Breast epithelium (tissue), 4 donors: ENCODE results near the gene SH3BP1. TPM values are rescaled to one million over a fixed set of nuclear protein-coding genes. Genes with fewer than 3 reads are reported as not detected.

ENCODE experiments used
- DNase-seq, 2 donors: peaks; one replicate each; pipeline ENCODE4 v3.0.0-alpha.2; 2019; ENCODE audit warnings: low spot score in 2 of 2
- H3K27ac ChIP-seq, 2 donors: fragments of 200-600 bp; sonication (generic) in 1 of 2; one replicate each; pipeline ENCODE4 v1.5.1; 2016 to 2019; ENCODE audit warnings: mild to moderate bottlenecking in 1 of 2
- H3K27me3 ChIP-seq, 2 donors: fragments of 200-600 bp; sonication (generic) in 1 of 2; one replicate each; pipeline versions ENCODE4 v1.5.1 to v1.6.0; 2017 to 2019; ENCODE audit warnings: control low read depth in 1 of 2, mild to moderate bottlenecking in 1 of 2
- H3K36me3 ChIP-seq: fragments of 200-600 bp; one replicate; pipeline ENCODE4 v1.5.1; 2019
- H3K4me1 ChIP-seq, 2 donors: fragments of 200-600 bp; sonication (generic); one replicate each; pipeline ENCODE4 v1.5.1; 2016 to 2019; ENCODE audit warnings: control low read depth in 1 of 2
- H3K4me3 ChIP-seq, 3 donors: fragments of 200-600 bp; sonication (generic); 1 replicate in 2 of 3; 2 replicates in 1 of 3; pipeline ENCODE4 v1.5.1; 2016 to 2019; ENCODE audit warnings: mild to moderate bottlenecking in 3 of 3, moderate library complexity in 2 of 3
- H3K9me3 ChIP-seq, 2 donors: fragments of 200-600 bp; sonication (generic) in 1 of 2; one replicate each; pipeline ENCODE4 v1.5.1; 2016 to 2019; ENCODE audit warnings: control low read depth in 1 of 2
- POLR2A ChIP-seq: fragments of 450-650 bp; IDR thresholded peaks from one replicate; pipeline ENCODE4 v1.6.1; 2016; ENCODE audit warnings: antibody characterized with exemption, mild to moderate bottlenecking, moderate library complexity
- POLR2AphosphoS5 ChIP-seq, 3 donors: sonication (generic); formaldehyde crosslinking; IDR thresholded peaks; one replicate each; pipeline ENCODE4 v1.6.1; 2017; ENCODE audit warnings: antibody characterized with exemption in 3 of 3
- intact Hi-C: fragments of 100-400 bp; cut with DNase I; formaldehyde crosslinking; loops from one replicate; pipeline ENCODE4 v1.15.1; 2023; ENCODE audit warnings: low total_unique reads
- total RNA-seq, 3 donors: library from RNA; depleted of rRNA; stranded (reverse); fragments of >200 nt; gene quantifications; one replicate each; pipeline ENCODE4 v1.1.0, GENCODE V29; 2016
- TF ChIP-seq, protein P1 (sequence below), 3 donors: fragments of 450-650 bp; IDR thresholded peaks; one replicate each; pipeline ENCODE4 v1.5.1; 2016 to 2017; ENCODE audit warnings: antibody characterized with exemption in 3 of 3, mild to moderate bottlenecking in 3 of 3, moderate library complexity in 3 of 3

SH3BP1 gene
- total RNA-seq, 3 donors from 2014 or later, result 3.8 to 8.8 (median 7.3) TPM

DNA sequence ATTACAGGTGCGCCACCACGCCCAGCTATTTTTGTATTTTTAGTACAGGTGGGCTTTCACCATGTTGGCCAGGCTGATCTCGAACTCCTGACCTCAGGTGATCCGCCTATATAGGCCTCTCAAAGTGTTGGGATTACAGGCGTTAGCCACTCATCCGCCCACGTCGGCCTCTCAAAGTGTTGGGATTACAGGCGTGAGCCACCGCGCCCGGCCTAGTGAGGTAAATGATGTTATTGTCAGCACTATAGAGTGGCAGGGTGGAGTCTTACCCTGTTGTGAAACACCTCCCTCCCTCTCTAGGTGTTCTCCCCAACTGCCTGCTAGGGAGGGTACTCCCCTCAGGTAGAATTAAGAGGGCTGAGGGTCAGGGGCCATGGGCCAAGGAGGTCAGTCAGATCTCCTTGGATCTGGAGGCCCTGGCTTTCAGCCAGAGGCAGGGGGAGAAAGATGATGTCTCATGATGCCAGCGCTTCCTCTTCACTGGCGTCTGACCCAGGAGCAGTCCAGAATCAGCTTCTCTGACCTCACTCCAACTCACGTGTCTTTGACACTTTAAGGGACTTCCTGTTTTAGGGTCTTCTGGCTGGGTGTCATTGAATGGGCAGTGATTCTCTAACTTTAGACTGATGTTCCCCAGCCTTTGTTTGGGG is 28.9 kb upstream of the SH3BP1 start:
- no peaks in the 10 kb centered on the region for H3K9me3 ChIP-seq
- H3K27me3 ChIP-seq, result no peaks in the 10 kb centered on the region
- no peak for DNase-seq
- peak overlapping the region in 1 of 3 donors; percentile 19 for H3K4me3 ChIP-seq
- no peak for TF ChIP-seq POLR2A
- TF ChIP-seq, protein P1, sequence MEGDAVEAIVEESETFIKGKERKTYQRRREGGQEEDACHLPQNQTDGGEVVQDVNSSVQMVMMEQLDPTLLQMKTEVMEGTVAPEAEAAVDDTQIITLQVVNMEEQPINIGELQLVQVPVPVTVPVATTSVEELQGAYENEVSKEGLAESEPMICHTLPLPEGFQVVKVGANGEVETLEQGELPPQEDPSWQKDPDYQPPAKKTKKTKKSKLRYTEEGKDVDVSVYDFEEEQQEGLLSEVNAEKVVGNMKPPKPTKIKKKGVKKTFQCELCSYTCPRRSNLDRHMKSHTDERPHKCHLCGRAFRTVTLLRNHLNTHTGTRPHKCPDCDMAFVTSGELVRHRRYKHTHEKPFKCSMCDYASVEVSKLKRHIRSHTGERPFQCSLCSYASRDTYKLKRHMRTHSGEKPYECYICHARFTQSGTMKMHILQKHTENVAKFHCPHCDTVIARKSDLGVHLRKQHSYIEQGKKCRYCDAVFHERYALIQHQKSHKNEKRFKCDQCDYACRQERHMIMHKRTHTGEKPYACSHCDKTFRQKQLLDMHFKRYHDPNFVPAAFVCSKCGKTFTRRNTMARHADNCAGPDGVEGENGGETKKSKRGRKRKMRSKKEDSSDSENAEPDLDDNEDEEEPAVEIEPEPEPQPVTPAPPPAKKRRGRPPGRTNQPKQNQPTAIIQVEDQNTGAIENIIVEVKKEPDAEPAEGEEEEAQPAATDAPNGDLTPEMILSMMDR (IDR thresholded peaks at IDR 0.05), result no peak
- TF ChIP-seq POLR2AphosphoS5 (IDR thresholded peaks at IDR 0.05), result no peak
- no peaks in the 10 kb centered on the region for H3K36me3 ChIP-seq
- intact Hi-C loops, result no loop called here
- H3K27ac ChIP-seq, result peak overlapping the region; percentile 45 to 95
- H3K4me1 ChIP-seq, result peaks cover 0 to 11% of the 10 kb centered on the region in 2 donors

DNA sequence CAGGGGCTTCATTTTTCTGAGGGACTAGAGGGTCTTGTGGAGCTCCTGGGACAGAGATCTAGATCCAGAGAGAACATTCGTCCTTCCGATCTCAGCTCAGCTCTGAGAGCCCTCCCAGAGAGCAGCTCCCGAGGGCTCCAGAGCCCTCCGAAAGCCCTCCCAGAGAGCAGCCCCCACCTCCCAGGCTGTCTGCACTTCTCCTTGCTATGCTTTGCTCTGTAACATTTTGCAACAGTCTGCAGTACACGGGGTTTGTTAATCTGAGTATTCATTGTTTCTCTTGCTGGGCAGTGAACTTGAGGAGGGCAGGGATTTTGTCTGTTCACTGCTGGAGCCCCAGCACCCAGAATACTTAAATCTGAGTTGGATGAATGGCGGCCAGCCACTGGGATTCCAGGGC is 28.3 kb upstream of the SH3BP1 start:
- Histone ChIP-seq H3K36me3 (no peaks in the 10 kb centered on the region), H3K4me1 (peaks cover 0 to 11% of the 10 kb centered on the region in 2 donors), H3K27me3 (no peaks in the 10 kb centered on the region), H3K9me3 (no peaks in the 10 kb centered on the region), H3K27ac (peak overlapping the region; percentile 45 to 95), H3K4me3 (no peak overlapping the region)
- no peak for DNase-seq
- intact Hi-C loops, result no loop called here
- TF ChIP-seq, protein P1 (IDR thresholded peaks at IDR 0.05), result no peak
- TF ChIP-seq POLR2A (no peak), POLR2AphosphoS5 (IDR thresholded peaks at IDR 0.05) (no peak)

DNA sequence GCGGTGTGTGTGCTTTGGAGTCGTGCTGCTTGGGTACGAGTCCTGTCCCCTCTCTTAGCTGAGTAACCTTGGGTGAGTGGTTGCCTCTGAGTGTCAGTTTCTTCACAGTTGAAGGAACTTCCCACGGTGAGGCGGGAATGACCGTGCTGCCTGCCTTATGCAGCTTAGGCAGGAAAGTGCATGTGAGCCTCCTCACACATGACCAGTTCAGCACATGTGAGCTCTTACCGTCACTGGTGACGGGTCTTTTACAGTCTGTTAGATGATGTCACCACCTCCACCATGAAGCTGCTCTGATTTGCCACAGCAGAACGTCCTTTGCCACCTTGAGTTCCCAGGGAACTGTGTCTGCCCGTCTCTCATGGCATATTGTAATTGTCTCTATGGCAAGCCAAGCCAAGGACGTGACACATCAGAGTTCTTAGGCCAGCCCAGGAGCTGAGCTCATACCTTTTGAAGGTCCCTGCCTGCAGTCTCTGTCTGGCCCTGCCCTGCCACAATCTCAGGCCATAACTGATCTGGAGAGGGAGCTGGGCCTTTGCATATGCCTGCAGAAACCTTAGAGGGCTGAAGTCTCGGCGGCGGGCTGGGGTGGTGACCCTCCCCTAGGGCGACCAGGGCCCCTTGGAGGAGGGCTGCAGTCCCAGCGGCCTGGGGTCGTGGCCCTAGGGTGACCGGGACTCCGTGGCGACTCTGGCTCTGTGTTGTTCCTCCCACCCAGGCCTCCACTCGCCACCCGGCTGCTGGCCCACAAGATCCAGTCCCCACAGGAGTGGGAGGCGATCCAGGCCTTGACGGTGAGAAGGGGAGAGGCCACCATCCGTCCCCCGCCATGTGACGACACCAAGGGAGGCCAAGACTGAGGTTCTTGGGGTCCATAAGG is 23.0 kb upstream of the SH3BP1 start:
- no peaks in the 10 kb centered on the region for H3K4me1 ChIP-seq
- TF ChIP-seq, protein P1 (IDR thresholded peaks at IDR 0.05), result no peak
- TF ChIP-seq POLR2A, result no peak
- TF ChIP-seq POLR2AphosphoS5 (IDR thresholded peaks at IDR 0.05), result no peak
- no peak for DNase-seq
- no peak overlapping the region for H3K27ac ChIP-seq
- intact Hi-C loops, result no loop called here
- no peaks in the 10 kb centered on the region for H3K36me3 ChIP-seq
- H3K27me3 ChIP-seq, result no peaks in the 10 kb centered on the region
- no peaks in the 10 kb centered on the region for H3K9me3 ChIP-seq
- H3K4me3 ChIP-seq, result no peak overlapping the region

DNA sequence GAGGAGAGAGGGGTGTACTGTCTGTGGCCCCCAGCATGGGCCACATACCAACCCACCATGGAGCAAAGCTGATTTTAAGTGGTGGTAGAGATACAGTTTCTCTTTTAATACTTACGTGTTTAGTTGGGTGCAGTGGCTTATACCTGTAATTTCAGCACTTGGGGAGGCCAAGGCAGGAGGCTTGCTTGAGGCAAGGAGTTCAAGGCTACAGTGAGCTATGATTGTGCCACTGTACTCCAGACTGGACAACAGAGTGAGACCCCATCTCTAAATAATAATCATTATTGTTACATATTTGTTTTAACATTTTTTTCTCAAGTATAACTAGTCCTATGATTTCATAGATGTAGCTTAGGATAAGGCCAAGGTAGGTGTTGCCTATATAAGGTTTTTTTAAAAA is 22.0 kb upstream of the SH3BP1 start:
- Histone ChIP-seq H3K27me3 (no peaks in the 10 kb centered on the region), H3K36me3 (no peaks in the 10 kb centered on the region)
- no peak for TF ChIP-seq POLR2AphosphoS5 (IDR thresholded peaks at IDR 0.05)

DNA sequence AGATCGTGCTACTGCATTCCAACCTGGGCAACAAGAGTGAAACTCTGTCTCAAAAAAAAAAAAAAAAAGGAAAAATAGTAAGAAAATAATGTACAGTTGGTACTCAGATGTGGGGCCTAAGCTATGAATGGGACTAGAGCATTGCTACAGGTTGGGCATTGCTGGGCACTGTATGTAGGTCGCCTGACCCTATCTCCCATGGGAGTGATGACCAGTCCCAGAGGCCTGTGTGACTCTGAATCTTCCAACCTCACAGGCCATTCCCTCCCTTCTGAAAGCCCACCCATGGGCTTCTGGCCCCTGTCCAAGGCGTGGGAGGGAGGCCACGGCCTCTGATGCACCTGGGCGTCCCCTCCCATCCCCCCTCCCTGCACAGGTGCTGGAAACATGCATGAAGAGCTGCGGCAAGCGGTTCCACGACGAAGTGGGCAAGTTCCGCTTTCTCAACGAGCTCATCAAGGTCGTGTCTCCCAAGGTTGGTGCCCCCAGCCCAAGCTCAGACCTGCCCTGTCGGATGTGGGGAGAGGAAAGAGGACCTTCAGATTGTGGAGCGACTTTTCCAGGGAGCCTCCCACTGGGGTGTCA is 21.3 kb upstream of the SH3BP1 start:
- Histone ChIP-seq H3K36me3 (no peaks in the 10 kb centered on the region), H3K9me3 (no peaks in the 10 kb centered on the region), H3K4me3 (no peak overlapping the region), H3K27me3 (no peaks in the 10 kb centered on the region), H3K4me1 (no peaks in the 10 kb centered on the region), H3K27ac (no peak overlapping the region)
- TF ChIP-seq, protein P1 (IDR thresholded peaks at IDR 0.05), result no peak
- TF ChIP-seq POLR2A (no peak), POLR2AphosphoS5 (IDR thresholded peaks at IDR 0.05) (no peak)
- no peak for DNase-seq
- intact Hi-C loops, result no loop called here

More for the DNA sequence above, 22.0 kb upstream of the SH3BP1 start:
- no peaks in the 10 kb centered on the region for H3K9me3 ChIP-seq
- H3K27ac ChIP-seq, result no peak overlapping the region
- DNase-seq, result no peak
- no peak overlapping the region for H3K4me3 ChIP-seq
- intact Hi-C loops, result no loop called here
- no peaks in the 10 kb centered on the region for H3K4me1 ChIP-seq
